GM18526 (cell line): ENCODE results near the gene HTR6.

ENCODE experiments used
- POLR2A ChIP-seq: IDR thresholded peaks from 3 replicates; pipeline ENCODE4 v1.6.1; 2011; ENCODE audit not compliant: insufficient read length; ENCODE audit errors: extremely low read depth

The HTR6 gene

GRCh38 chr1:19650416-19651140 lies 14.1 kb upstream of the HTR6 start:
- no peak for TF ChIP-seq POLR2A

- no peak for TF ChIP-seq POLR2A
These were observed 13.4 kb upstream of the HTR6 start for GRCh38 chr1:19651141-19651737.

- TF ChIP-seq POLR2A, result no peak
These were observed 10.3 kb upstream of the HTR6 start for GRCh38 chr1:19654386-19654785.

- no peak for TF ChIP-seq POLR2A
These were observed 9.6 kb upstream of the HTR6 start for GRCh38 chr1:19654886-19655717.

GRCh38 chr1:19655718-19656080 lies 9.0 kb upstream of the HTR6 start:
- no peak for TF ChIP-seq POLR2A

- no peak for TF ChIP-seq POLR2A
These were observed 8.4 kb upstream of the HTR6 start for GRCh38 chr1:19656134-19656779.

- no peak for TF ChIP-seq POLR2A
These were observed 7.8 kb upstream of the HTR6 start for GRCh38 chr1:19656780-19657466.

GRCh38 chr1:19657511-19657910 lies 7.2 kb upstream of the HTR6 start:
- TF ChIP-seq POLR2A, result no peak

GRCh38 chr1:19658186-19658585 lies 6.5 kb upstream of the HTR6 start:
- no peak for TF ChIP-seq POLR2A

- no peak for TF ChIP-seq POLR2A
These were observed 2.9 kb upstream of the HTR6 start for GRCh38 chr1:19661721-19662228.

GRCh38 chr1:19662313-19662712 lies 2.4 kb upstream of the HTR6 start:
- no peak for TF ChIP-seq POLR2A

GRCh38 chr1:19665186-19665495 lies 466 bp downstream of the HTR6 start:
- no peak for TF ChIP-seq POLR2A

- no peak for TF ChIP-seq POLR2A
These were observed 1.1 kb downstream of the HTR6 start for GRCh38 chr1:19665496-19666465.

GRCh38 chr1:19668888-19669287 lies 4.2 kb downstream of the HTR6 start:
- TF ChIP-seq POLR2A, result no peak
